Mesendoderm (in vitro differentiated cells): Measurements from ENCODE around the gene HSPA6. TPM values are rescaled to one million over a fixed set of nuclear protein-coding genes. Genes with fewer than 3 reads are reported as not detected.
"Not testable (repeated sequence)": the region's sequence is repeated elsewhere in the genome, so short reads cannot be mapped to it uniquely, and the experiment has no call there.

Experiments used
- DNase-seq: peaks from one replicate; pipeline ENCODE4 v3.0.0; 2013
- H2AK5ac ChIP-seq: 2 replicates; pipeline ENCODE4 v1.6.1; 2013; ENCODE audit warnings: low read length, inconsistent platforms
- H2BK120ac ChIP-seq: 2 replicates; pipeline ENCODE4 v1.6.1; 2013; ENCODE audit warnings: low read depth, mild to moderate bottlenecking, low read length, moderate library complexity, mixed read lengths
- H2BK15ac ChIP-seq: replicated peaks from 2 replicates; pipeline ENCODE4 v1.6.1; 2013; ENCODE audit warnings: low read depth, mild to moderate bottlenecking, moderate library complexity
- H2BK5ac ChIP-seq: 2 replicates; pipeline ENCODE4 v1.6.1; 2013; ENCODE audit warnings: low read length, inconsistent platforms
- H3K18ac ChIP-seq: 2 replicates; pipeline ENCODE4 v1.6.1; 2013; ENCODE audit warnings: mild to moderate bottlenecking, low read length, mixed read lengths
- H3K23ac ChIP-seq: one replicate; pipeline ENCODE4 v1.6.1; 2013; ENCODE audit warnings: low read length
- H3K27ac ChIP-seq: 2 replicates; pipeline ENCODE4 v1.5.1; 2013; ENCODE audit warnings: low read depth, mild to moderate bottlenecking, inconsistent platforms, low read length, moderate library complexity
- H3K27me3 ChIP-seq: 2 replicates; pipeline ENCODE4 v1.6.1; 2013; ENCODE audit warnings: low read length, control low read depth, mild to moderate bottlenecking, inconsistent platforms; ENCODE audit not compliant: insufficient read depth, poor library complexity
- H3K36me3 ChIP-seq: 2 replicates; pipeline ENCODE4 v1.6.1; 2013; ENCODE audit warnings: low read length, inconsistent platforms; ENCODE audit not compliant: control insufficient read depth, insufficient read depth
- H3K4ac ChIP-seq: one replicate; pipeline ENCODE4 v1.6.1; 2013; ENCODE audit warnings: low read depth, mild to moderate bottlenecking, low read length, moderate library complexity
- H3K4me1 ChIP-seq: 2 replicates; pipeline ENCODE4 v1.6.1; 2013; ENCODE audit warnings: low read depth, low read length, inconsistent platforms; ENCODE audit not compliant: control insufficient read depth
- H3K4me2 ChIP-seq: 2 replicates; pipeline ENCODE4 v1.6.1; 2013; ENCODE audit warnings: low read length
- H3K4me3 ChIP-seq: 2 replicates; pipeline ENCODE4 v1.5.1; 2013; ENCODE audit warnings: mild to moderate bottlenecking, low read length
- H3K56ac ChIP-seq: one replicate; pipeline ENCODE4 v1.6.1; 2013; ENCODE audit warnings: low read length
- H3K79me1 ChIP-seq: 2 replicates; pipeline ENCODE4 v1.6.1; 2013; ENCODE audit warnings: low read length, inconsistent platforms
- H3K79me2 ChIP-seq: 2 replicates; pipeline ENCODE4 v1.6.1; 2013; ENCODE audit warnings: mild to moderate bottlenecking, low read length; ENCODE audit not compliant: control insufficient read depth, insufficient read depth
- H3K9ac ChIP-seq: 2 replicates; pipeline ENCODE4 v1.6.1; 2013; ENCODE audit warnings: low read length, inconsistent platforms
- H4K5ac ChIP-seq: one replicate; pipeline ENCODE4 v1.6.1; 2013; ENCODE audit warnings: low read length
- H4K8ac ChIP-seq: one replicate; pipeline ENCODE4 v1.6.1; 2013; ENCODE audit warnings: low read depth, mild to moderate bottlenecking, control low read depth, low read length, moderate library complexity
- WGBS: extraction: QIAGEN DNeasy Blood & Tissue Kit; methylation state at CpG from one replicate; pipeline ENCODE4 v1.1.7; 2013; ENCODE audit warnings: low lambda C conversion rate, missing lambda C conversion rate; ENCODE audit not compliant: insufficient coverage; ENCODE audit errors: extremely low coverage; 5-methylcytosine and 5-hydroxymethylcytosine counted together
- polyA plus RNA-seq, 2 experiments: library from polyadenylated mRNA; stranded (reverse); fragments of 200-250 nt; gene quantifications; one replicate each; pipeline ENCODE4 v1.2.3, GENCODE V29; 2013

HSPA6 gene
- polyA plus RNA-seq (2013, experiment 1 of 2), result not detected
- polyA plus RNA-seq (2013, experiment 2 of 2), result not detected

DNA sequence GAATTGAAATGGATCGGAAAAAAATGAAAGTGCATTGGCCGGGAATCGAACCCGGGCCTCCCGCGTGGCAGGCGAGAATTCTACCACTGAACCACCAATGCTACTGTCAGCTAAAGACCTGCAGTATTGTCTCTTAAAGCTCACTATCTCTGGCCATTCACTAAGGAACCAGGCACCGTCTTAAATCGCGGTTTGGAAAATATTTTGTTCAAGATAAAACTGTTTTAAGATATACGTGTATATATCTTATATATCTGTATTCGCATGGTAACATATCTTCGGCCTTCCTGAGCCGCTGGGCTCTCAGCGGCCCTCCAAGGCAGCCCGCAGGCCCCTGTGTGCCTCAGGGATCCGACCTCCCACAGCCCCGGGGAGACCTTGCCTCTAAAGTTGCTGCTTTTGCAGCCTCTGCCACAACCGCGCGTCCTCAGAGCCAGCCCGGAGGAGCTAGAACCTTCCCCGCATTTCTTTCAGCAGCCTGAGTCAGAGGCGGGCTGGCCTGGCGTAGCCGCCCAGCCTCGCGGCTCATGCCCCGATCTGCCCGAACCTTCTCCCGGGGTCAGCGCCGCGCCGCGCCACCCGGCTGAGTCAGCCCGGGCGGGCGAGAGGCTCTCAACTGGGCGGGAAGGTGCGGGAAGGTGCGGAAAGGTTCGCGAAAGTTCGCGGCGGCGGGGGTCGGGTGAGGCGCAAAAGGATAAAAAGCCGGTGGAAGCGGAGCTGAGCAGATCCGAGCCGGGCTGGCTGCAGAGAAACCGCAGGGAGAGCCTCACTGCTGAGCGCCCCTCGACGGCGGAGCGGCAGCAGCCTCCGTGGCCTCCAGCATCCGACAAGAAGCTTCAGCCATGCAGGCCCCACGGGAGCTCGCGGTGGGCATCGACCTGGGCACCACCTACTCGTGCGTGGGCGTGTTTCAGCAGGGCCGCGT, at the start of gene HSPA6:
TSS of gene HSPA6 (plus strand) at position 724 of the 925 bp plus-strand sequence. CDS start at position 843, 119 bp downstream.
- peak within 1 kb of the TSS; percentile 50 for H3K9ac ChIP-seq
- not testable (repeated sequence) for H2BK15ac ChIP-seq, H3K27me3 ChIP-seq, H2AK5ac ChIP-seq, H2BK120ac ChIP-seq, H3K4ac ChIP-seq, H2BK5ac ChIP-seq, H3K23ac ChIP-seq, H3K4me1 ChIP-seq, H3K79me2 ChIP-seq, H3K36me3 ChIP-seq, H3K18ac ChIP-seq, H4K5ac ChIP-seq, H3K27ac ChIP-seq, H3K79me1 ChIP-seq, H4K8ac ChIP-seq
- WGBS, result no CpG with 5 or more reads among the region's 72 CpGs
- H3K4me3 ChIP-seq, result peak within 1 kb of the TSS; percentile 16
- peak within 1 kb of the TSS; percentile 25 for H3K4me2 ChIP-seq
- DNase-seq, result peak; percentile 85
- peak within 1 kb of the TSS; percentile 42 for H3K56ac ChIP-seq

DNA sequence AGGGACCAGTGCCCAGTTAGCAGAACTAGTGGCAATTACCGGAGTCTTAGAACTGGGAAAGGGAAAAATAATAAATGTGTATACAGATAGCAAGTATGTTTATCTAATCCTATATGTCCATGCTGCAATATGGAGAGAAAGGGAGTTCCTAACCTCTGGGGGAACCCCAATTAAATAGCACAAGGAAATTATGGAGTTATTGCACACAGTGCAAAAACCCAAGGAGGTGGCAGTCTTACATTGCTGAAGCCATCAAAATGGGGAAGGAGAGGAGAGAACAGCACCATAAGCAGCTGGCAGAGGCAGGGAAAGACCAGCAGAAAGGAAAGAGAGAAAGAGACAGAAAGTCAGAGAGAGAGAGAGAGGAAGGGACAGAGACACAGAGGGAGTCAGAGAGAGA, 46.6 kb upstream of the HSPA6 start:
- H4K8ac ChIP-seq, H3K4ac ChIP-seq, H3K79me2 ChIP-seq, H2BK120ac ChIP-seq, H3K4me1 ChIP-seq, H3K27ac ChIP-seq, H3K27me3 ChIP-seq, H3K4me3 ChIP-seq, H3K9ac ChIP-seq, H3K4me2 ChIP-seq, H2AK5ac ChIP-seq, H3K36me3 ChIP-seq, H3K23ac ChIP-seq, DNase-seq, H2BK15ac ChIP-seq, H3K56ac ChIP-seq, H4K5ac ChIP-seq, H3K18ac ChIP-seq, H2BK5ac ChIP-seq, H3K79me1 ChIP-seq: not testable (repeated sequence)
- WGBS, result no CpG with 5 or more reads among the region's 1 CpG

DNA sequence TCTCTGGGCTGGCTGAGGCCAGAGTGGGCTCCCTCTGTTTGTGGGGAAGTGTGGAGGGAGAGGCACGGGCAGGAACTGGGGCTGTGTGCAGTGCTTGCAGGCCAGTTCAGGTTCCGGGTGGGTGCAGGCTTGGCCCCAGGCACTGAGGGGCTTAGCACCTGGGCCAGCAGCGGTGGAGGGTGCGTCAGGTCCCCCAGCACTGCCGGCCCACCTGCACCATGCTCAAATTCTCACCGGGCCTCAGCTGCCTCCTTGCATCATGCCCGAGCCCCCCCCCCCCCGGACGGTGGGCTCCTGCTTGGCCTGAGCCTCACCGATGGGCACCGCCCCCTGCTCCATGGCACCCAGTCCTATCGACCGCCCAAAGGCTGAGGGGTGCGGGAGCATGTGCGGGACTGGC, 45.4 kb upstream of the HSPA6 start:
- no peak for DNase-seq
- Histone ChIP-seq H4K5ac (no peak overlapping the region), H3K23ac (no peak overlapping the region), H3K4me2 (no peak overlapping the region), H3K9ac (no peak overlapping the region), H2AK5ac (no peak overlapping the region), H3K27me3 (no peaks in the 10 kb centered on the region), H3K18ac (no peak overlapping the region), H3K79me1 (no peaks in the 10 kb centered on the region), H4K8ac (no peak overlapping the region), H3K36me3 (no peaks in the 10 kb centered on the region), H3K56ac (no peak overlapping the region), H3K27ac (no peak overlapping the region), H3K4ac (no peak overlapping the region), H3K4me1 (no peaks in the 10 kb centered on the region), H2BK5ac (no peak overlapping the region), H3K4me3 (no peak overlapping the region), H2BK120ac (no peak overlapping the region), H2BK15ac (no peak overlapping the region), H3K79me2 (no peaks in the 10 kb centered on the region)
- WGBS, result no CpG with 5 or more reads among the region's 15 CpGs

DNA sequence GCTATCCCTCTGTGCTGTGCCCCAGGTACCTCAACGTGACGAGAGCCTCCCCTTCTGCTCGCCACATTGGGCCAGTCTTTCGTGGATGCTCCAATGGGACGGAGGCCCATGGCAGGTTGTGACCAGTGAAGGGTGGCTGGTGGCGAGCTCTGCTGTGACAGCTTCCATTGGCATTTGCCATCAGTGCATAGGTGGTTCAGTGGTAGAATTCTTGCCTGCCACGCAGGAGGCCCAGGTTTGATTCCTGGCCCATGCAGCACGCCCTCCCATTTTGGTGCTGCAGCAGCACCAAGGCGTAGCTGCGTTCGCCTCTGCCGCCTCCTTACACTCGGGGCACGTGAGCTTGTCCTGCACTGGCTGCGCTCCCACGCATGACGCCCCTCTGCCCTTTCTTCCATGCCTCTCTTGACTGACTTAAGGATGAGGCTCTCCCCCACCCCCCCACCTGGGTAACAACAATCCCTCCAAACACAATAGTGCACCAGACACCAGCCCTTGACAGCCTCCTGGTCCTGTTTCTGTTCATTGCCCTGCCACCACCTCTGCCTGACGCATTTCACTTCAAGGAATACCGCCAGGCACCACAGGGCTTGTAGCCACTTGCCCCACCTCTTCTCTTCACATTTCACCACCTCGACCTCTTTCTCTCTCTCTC, 43.8 kb upstream of the HSPA6 start:
- Histone ChIP-seq H3K4me2 (no peak overlapping the region), H3K4ac (no peak overlapping the region), H2BK15ac (no peak overlapping the region), H4K8ac (no peak overlapping the region), H3K4me3 (no peak overlapping the region), H3K27ac (no peak overlapping the region), H2BK120ac (no peak overlapping the region), H3K79me1 (no peaks in the 10 kb centered on the region), H3K9ac (no peak overlapping the region), H3K4me1 (no peaks in the 10 kb centered on the region), H3K27me3 (no peaks in the 10 kb centered on the region), H3K18ac (no peak overlapping the region), H3K56ac (no peak overlapping the region), H2BK5ac (no peak overlapping the region), H4K5ac (no peak overlapping the region), H3K23ac (no peak overlapping the region), H2AK5ac (no peak overlapping the region), H3K79me2 (no peaks in the 10 kb centered on the region), H3K36me3 (no peaks in the 10 kb centered on the region)
- DNase-seq, result no peak
- no CpG with 5 or more reads among the region's 20 CpGs for WGBS

DNA sequence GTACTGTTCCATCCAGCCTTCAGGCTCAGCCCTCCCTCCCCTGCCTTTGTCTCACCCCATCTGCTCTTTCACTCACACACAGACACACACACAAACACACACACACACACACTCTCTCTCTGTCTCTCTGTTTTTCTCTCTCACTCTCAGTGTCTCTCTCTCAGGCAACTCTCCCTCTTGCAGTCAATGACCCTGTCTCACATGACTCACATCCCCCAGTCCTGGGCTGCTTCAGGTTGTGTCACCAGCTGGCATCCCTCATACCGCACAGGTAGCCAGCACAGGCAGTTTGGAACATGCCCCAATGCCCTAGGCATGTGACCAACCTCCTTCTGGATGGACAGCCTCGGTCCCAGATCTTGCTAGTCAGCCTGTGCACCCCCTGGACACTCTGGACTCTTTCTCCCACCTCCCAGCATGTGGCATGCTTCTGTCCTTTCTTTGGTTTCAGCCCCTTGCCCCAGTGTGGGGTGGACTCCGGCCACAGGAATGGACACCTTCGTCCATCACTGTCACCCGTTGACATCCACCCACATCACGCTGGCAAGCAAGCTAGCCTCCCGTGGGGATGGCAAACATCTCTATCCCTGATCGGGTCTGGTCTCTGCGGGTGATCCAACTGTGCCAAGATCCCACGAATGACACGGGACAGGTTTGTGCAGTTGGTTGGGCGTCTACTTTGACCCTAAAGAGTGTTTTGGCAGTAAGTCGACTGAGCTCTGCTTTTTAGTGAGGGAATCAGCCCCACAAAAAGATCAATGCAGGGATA, 42.5 kb upstream of the HSPA6 start:
- H2BK5ac ChIP-seq, result no peak overlapping the region
- H4K5ac ChIP-seq, result no peak overlapping the region
- H3K36me3 ChIP-seq, result no peaks in the 10 kb centered on the region
- no peak overlapping the region for H4K8ac ChIP-seq
- no CpG with 5 or more reads among the region's 13 CpGs for WGBS
- no peak overlapping the region for H3K9ac ChIP-seq
- peak overlapping the region; percentile 6 for H3K23ac ChIP-seq
- H3K27ac ChIP-seq, result no peak overlapping the region
- no peak overlapping the region for H3K4me3 ChIP-seq
- H3K79me2 ChIP-seq, result no peaks in the 10 kb centered on the region
- no peak overlapping the region for H2BK15ac ChIP-seq
- H3K18ac ChIP-seq, result no peak overlapping the region
- no peaks in the 10 kb centered on the region for H3K4me1 ChIP-seq
- no peaks in the 10 kb centered on the region for H3K79me1 ChIP-seq
- H3K27me3 ChIP-seq, result no peaks in the 10 kb centered on the region
- no peak for DNase-seq
- H2AK5ac ChIP-seq, result no peak overlapping the region
- H3K4me2 ChIP-seq, result no peak overlapping the region
- no peak overlapping the region for H3K56ac ChIP-seq
- no peak overlapping the region for H3K4ac ChIP-seq
- H2BK120ac ChIP-seq, result no peak overlapping the region
